COR-L47 (cell line): Measurements from ENCODE around the gene ASPSCR1.

ENCODE experiments used
- DNase-seq: peaks from one replicate; lab custom pipeline; 2025; lab: John Stamatoyannopoulos, UW

The ASPSCR1 gene

DNA sequence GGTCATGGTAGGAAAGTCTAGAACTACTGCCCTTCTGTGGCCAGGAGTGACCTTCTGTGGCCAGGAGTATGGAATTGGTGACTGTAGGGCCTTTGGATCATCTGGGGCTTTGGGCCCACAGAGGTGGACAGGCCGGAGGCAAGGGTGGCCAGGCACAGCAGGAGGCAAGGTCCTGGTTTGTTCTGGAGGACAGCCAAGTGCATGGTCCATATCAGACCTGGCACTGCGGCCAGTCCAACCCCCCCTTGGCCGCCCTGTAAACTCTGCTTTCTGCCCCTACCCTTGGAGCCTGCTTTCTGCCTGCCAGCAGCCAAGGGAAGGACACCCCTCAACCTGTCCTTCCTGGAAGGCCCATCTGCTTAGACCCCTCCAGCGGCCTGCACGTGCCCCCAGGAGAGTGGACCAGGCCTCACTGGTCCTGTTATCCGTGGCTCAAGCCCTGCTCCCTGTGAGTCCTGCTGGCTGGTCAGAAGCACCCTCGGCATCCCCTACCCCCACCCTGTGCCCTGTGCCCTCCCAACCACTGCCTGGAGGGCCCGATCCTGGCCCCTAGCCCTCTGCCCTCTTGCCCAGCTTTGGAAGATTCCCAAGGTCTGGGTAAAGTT lies 62.4 kb downstream of the ASPSCR1 start:
- no peak for DNase-seq

- no peak for DNase-seq
These were observed 63.9 kb downstream of the ASPSCR1 start for GRCh38 chr17:82041144-82041814.

DNA sequence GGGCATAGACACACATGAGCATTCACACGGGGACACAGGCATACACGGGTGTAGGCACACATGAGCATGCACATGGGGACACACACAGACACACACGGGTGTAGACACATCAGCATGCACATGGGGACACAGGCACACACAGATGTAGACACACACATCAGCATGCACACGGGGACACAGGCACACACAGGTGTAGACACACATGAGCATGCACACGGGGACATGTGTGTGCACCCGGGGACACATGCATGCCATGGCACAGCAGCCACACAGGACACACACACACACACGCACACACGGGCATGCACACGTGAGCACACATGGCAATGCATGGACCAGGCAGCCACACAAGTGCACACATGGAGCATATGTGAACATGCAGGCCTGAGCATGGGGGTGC lies 65.2 kb downstream of the ASPSCR1 start:
- no peak for DNase-seq

- DNase-seq = no peak
These were observed 66.1 kb downstream of the ASPSCR1 start for GRCh38 chr17:82043507-82043906.

DNA sequence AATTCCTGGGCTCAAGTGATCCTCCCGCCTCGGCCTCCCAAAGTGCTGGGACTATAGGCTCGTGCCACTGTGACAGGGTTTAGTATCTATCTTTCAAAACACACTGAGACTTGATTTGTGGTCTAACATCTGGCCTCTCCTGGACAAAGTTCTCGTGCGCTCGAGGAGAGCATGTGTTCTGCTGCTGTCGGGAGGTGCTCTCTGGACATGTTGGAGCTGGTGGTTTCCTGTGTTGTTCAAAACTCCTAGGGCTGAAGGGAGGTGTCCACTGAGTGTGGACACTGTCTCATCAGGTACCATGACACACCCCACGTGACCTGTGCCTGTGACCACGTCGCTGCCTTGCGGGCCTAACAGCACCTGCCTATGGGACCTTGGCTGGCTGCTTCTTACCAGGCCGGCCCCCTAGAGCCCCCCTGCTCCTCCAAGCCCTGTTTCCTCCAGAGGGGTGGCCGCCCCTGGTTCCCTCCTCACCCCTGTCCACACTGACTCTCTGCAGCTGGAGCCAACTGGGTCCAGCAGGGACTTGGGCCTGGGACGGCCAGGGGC lies 68.6 kb downstream of the ASPSCR1 start:
- no peak for DNase-seq

- DNase-seq = no peak
These were observed 69.5 kb downstream of the ASPSCR1 start for GRCh38 chr17:82046903-82047302.

DNA sequence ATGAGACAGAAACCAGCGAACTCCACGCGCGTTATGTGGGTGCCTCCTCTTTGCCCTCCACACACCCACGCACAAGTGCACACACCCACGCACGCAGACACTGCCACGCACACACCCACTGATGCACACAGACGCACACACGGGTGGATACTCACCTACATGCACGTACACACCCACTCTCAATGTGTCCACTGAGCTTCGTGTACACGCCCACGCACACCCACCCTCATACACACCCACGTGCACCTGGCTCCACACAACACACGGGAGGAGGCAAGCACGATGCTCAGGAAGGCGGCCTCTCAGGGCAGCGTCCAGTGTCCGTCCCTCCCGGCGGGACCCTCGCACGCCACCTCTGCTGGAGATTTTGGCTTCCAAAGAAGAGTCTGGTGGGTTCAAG lies 70.0 kb downstream of the ASPSCR1 start:
- DNase-seq = no peak

- no peak for DNase-seq
These were observed 70.6 kb downstream of the ASPSCR1 start for GRCh38 chr17:82047914-82048570.

GRCh38 chr17:82048571-82048971 lies 71.1 kb downstream of the ASPSCR1 start:
- DNase-seq = no peak

GRCh38 chr17:82049106-82049505 lies 71.7 kb downstream of the ASPSCR1 start:
- no peak for DNase-seq

- DNase-seq = no peak
These were observed 72.1 kb downstream of the ASPSCR1 start for GRCh38 chr17:82049521-82049971.

DNA sequence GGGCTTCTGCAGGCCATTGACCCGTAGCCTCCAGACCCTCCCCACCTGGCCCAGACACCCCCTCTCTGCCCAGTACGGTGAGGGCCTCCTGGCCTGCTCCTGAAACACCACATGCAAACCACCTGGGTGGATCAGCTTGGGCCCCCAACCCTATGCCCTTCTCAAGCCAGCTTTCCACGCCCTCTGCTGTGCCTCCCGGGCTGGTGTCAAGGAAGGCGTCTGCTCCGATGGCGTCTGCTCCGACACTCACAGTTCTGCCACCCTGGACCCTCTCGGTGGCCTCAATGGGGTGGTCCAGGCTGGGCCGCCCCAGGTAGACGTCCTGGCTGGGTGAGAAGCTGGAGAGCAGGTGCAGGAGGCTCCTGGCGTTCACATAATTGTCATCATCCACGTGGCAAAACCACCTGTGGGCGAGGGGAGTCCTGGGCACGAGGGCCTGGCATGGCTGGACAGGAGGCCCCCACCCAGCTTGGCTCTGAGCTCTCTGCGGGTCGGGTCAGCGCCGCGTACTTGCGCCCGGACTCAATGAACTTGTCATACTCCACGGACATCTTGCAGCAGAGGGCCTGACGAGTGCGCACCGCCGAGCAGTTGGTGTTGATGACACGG lies 72.8 kb downstream of the ASPSCR1 start:
- DNase-seq = no peak

GRCh38 chr17:82050761-82051641 lies 73.6 kb downstream of the ASPSCR1 start:
- DNase-seq = no peak

DNA sequence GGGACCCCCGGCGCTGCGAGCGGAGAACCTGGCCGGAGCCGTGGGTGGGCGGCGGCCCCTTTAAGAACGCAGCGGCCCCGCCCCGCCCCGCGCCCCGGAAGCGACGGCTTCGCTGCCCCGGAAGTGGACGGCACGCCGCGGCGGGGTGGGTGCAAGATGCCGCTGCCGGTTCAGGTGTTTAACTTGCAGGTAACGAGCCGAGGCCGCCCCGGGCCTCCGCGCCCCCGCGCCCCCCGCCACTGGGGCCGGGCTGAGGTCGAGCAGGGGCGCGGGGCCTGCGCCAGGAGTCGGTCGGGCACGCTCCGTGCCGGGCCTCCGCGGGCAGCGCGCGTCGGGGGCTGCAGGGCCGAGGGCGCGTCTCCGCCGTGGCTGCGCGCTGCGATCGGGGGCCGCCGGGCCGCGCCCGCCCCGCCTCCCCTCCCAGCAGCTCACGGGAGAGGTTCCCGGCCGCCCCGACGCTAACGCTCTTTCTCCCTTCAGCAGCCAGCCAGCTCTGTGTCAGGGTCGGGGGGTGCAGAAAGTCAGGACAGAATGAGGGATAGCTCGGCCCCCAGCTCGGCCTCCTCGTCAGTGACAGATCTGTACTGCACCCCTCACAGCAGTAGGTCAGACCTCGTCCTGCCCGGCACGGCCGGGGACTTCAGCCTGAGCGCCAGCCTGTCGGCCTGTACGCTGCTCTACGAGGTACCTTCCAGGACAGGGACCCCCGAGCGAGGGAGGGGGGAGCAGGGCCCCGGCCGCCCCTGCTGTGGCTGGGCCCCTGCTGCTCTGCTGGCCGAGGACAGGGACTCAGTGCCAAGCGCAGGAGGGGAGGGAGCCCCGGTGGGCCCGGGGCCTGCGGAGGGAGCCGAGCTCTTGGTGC lies 74.6 kb downstream of the ASPSCR1 start, which contains the start of the genes GPS1 and RFNG:
GPS1 (plus strand) TSS at position 123 of the 862 bp plus-strand sequence; CDS start at position 157, 34 bp downstream.
RFNG (minus strand) TSS at position 36 of the 862 bp plus-strand sequence. CDS start 45 bp downstream, outside the sequence.
- DNase-seq = peak; percentile 54

DNA sequence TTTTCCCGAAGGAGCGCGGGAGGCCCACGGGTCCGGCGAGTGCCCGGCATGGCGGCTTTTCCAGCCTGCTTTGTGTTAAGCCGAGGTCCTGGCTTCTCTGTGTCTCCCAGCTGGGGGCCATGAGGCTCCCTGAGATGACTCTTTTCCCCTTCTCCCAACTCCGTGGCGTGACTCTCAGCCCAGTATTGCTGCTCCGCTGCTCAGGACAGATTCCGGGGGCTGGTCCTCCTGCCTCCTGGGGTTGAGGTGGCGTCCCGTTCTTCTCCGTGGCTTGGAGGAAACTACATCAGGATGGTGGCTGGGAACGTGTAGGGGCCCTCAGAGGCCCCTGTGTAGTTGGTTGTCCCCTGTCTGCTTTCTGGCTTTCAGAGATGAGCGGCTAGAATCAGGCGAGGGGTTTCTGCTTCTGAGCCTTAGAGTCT lies 75.2 kb downstream of the ASPSCR1 start:
- DNase-seq = no peak

DNA sequence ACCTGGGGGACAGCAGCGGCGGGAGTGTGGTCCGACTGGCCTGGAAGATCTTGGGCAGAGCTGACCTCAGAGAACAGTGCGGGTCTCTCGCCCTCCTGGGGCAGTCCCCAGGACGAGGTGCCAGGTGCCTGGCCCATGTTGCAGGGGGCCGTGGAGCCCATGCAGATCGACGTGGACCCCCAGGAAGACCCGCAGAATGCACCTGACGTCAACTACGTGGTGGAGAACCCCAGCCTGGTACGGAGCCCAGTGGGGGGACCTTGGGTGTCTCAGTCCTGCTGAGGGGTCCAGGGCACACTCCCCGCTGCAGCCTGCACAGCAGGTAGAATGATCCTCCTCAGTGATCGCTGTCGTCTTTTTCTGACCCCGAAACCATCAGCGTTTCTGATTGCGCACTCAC lies 75.7 kb downstream of the ASPSCR1 start:
- no peak for DNase-seq

- DNase-seq = no peak
These were observed 76.3 kb downstream of the ASPSCR1 start for GRCh38 chr17:82053556-82054263.

- no peak for DNase-seq
These were observed 77.1 kb downstream of the ASPSCR1 start for GRCh38 chr17:82054351-82055022.
